Mammary epithelial cell (primary cell): ENCODE data around the gene MMP28.

ENCODE experiments used
- CTCF ChIP-seq, 2 donors: IDR thresholded peaks in 1 of 2; conservative IDR thresholded peaks in 1 of 2; 2 replicates each; pipeline ENCODE4 v1.5.1; 2011 to 2012; ENCODE audit warnings: inconsistent platforms in 2 of 2, low read length in 2 of 2, mild to moderate bottlenecking in 2 of 2, control low read depth in 1 of 2, low read depth in 1 of 2; ENCODE audit not compliant: insufficient read depth in 1 of 2; ENCODE audit errors: extremely low read depth in 1 of 2
- EZH2 ChIP-seq: IDR thresholded peaks from 2 replicates; pipeline ENCODE4 v1.6.1; 2012; ENCODE audit warnings: low read length, inconsistent platforms, borderline replicate concordance

DNA sequence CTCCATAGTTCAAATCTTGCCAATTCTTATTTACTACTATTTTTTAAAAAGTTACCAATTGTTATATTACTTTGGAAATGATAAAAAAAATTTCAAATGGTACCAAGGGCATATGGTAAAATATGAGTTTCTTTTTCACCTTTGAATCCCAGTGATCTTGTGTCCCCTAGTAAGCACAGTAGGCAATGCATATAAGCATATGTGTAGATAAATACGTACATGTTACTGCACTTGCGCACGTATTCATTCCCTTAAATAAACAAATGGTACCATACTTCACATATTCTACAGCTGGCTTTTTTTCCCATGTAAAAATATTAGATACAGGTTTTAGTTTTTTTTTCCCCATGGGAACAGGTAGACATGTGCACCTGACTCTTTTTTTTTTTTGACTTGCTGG lies 45.7 kb upstream of the MMP28 start:
- no peak for TF ChIP-seq EZH2
- no peak for TF ChIP-seq CTCF (conservative IDR thresholded peaks at IDR 0.05 in 1 of 2, IDR thresholded peaks at IDR 0.05 in 1 of 2; ENCODE audit: extremely low read depth in 1 of 2, insufficient read depth in 1 of 2, low read depth in 1 of 2, low read length in 2 of 2)
